Measurements from ENCODE around the gene AGBL1.

DNA sequence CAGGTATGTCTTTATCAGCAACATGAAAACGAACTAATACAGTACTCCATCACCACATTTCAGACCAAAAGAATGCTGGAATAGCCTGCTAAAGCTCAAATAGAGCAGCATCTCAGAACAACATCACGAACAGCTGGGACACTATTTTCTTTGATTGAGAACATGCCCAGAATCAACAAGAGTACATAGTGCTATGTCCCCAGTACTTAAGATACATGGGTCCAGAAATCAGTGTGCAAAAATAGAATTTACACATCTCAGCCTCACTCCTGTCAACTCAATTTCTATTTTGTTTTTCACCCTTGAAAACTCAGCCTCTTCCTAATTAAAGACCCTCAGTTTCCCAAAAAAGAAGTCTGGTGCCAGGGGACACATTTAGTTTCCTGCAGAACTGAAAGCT lies 753.9 kb downstream of the AGBL1 start:
- no peak for TF ChIP-seq POLR2AphosphoS5 (IDR thresholded peaks at IDR 0.05; ENCODE audit: low read depth, low read length)
- TF ChIP-seq TAF1 (IDR thresholded peaks at IDR 0.05; ENCODE audit: borderline replicate concordance, insufficient read depth, low read length) = no peak
- TF ChIP-seq, protein P1, sequence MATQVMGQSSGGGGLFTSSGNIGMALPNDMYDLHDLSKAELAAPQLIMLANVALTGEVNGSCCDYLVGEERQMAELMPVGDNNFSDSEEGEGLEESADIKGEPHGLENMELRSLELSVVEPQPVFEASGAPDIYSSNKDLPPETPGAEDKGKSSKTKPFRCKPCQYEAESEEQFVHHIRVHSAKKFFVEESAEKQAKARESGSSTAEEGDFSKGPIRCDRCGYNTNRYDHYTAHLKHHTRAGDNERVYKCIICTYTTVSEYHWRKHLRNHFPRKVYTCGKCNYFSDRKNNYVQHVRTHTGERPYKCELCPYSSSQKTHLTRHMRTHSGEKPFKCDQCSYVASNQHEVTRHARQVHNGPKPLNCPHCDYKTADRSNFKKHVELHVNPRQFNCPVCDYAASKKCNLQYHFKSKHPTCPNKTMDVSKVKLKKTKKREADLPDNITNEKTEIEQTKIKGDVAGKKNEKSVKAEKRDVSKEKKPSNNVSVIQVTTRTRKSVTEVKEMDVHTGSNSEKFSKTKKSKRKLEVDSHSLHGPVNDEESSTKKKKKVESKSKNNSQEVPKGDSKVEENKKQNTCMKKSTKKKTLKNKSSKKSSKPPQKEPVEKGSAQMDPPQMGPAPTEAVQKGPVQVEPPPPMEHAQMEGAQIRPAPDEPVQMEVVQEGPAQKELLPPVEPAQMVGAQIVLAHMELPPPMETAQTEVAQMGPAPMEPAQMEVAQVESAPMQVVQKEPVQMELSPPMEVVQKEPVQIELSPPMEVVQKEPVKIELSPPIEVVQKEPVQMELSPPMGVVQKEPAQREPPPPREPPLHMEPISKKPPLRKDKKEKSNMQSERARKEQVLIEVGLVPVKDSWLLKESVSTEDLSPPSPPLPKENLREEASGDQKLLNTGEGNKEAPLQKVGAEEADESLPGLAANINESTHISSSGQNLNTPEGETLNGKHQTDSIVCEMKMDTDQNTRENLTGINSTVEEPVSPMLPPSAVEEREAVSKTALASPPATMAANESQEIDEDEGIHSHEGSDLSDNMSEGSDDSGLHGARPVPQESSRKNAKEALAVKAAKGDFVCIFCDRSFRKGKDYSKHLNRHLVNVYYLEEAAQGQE (IDR thresholded peaks at IDR 0.05; ENCODE audit: insufficient read depth in 1 of 2, low read depth in 2 of 2, low read length in 2 of 2) = no peak
- no peak for TF ChIP-seq SIN3A (IDR thresholded peaks at IDR 0.05; ENCODE audit: borderline replicate concordance, insufficient read depth, low read length)
- TF ChIP-seq FOXP2 (optimal IDR thresholded peaks at IDR 0.05; ENCODE audit: borderline replicate concordance, extremely low read depth, extremely low read length, insufficient read depth) = no peak

Data from PFSK-1 (cell line).